HepG2 (cell line): ENCODE measurements around the gene DDX19B. TPM values are rescaled to one million over a fixed set of nuclear protein-coding genes. Genes with fewer than 3 reads are reported as not detected.

Experiments used
- AHDC1 ChIP-seq: sonication (generic); formaldehyde crosslinking; IDR thresholded peaks from 2 replicates; pipeline ENCODE4 v1.5.1; 2020; ENCODE audit warnings: mild to moderate bottlenecking, missing genetic modification reagents, borderline replicate concordance
- KDM6A ChIP-seq: IDR thresholded peaks from 2 replicates; pipeline ENCODE4 v1.6.1; 2016; ENCODE audit warnings: low read depth
- MEF2D ChIP-seq: sonication (generic); formaldehyde crosslinking; IDR thresholded peaks from 2 replicates; pipeline ENCODE4 v1.5.1; 2020; ENCODE audit warnings: mild to moderate bottlenecking, missing genetic modification reagents
- POGZ ChIP-seq: sonication (generic); formaldehyde crosslinking; IDR thresholded peaks from 2 replicates; pipeline ENCODE4 v1.4.0; 2020; ENCODE audit warnings: mild to moderate bottlenecking, missing genetic modification reagents
- PRDM15 ChIP-seq: sonication (generic); formaldehyde crosslinking; IDR thresholded peaks from 2 replicates; pipeline ENCODE4 v1.4.0; 2020; ENCODE audit warnings: missing genetic modification reagents
- SKIL ChIP-seq: sonication (generic); formaldehyde crosslinking; IDR thresholded peaks from 2 replicates; pipeline ENCODE4 v1.8.0; 2022; ENCODE audit warnings: missing genetic modification reagents, mild to moderate bottlenecking, moderate library complexity, borderline replicate concordance
- STAT5B ChIP-seq: sonication (generic); formaldehyde crosslinking; IDR thresholded peaks from 2 replicates; pipeline ENCODE4 v1.4.0; 2020; ENCODE audit warnings: missing genetic modification reagents
- TOPORS ChIP-seq: sonication (generic); formaldehyde crosslinking; IDR thresholded peaks from 2 replicates; pipeline ENCODE4 v1.8.0; 2023; ENCODE audit warnings: mild to moderate bottlenecking, missing genetic modification reagents
- ZMYM4 ChIP-seq: sonication (generic); formaldehyde crosslinking; IDR thresholded peaks from 2 replicates; pipeline ENCODE4 v1.8.1; 2023; ENCODE audit warnings: mild to moderate bottlenecking, missing genetic modification reagents
- ZNF569 ChIP-seq: sonication (generic); formaldehyde crosslinking; IDR thresholded peaks from 2 replicates; pipeline ENCODE4 v1.5.0; 2020; ENCODE audit warnings: mild to moderate bottlenecking, missing genetic modification reagents, moderate library complexity, borderline replicate concordance
- ZNF644 ChIP-seq: IDR thresholded peaks from 2 replicates; pipeline ENCODE4 v1.6.1; 2016; ENCODE audit warnings: low read depth
- polyA plus RNA-seq, 8 experiments: library from polyadenylated mRNA; depleted of rRNA in 3 of 8; stranded (reverse) in 7 of 8; unstranded in 1 of 8; fragments of >200 nt; fragmentation: Illumina TruSeq in 4 of 8; extraction: Trizol in 4 of 8; gene quantifications; 2 replicates each; pipeline versions ENCODE4 v1.2.1 to v1.2.3, GENCODE V29; 2011 to 2016; ENCODE audit warnings: low read depth in 4 of 8, missing spikeins in 1 of 8, mixed read lengths in 1 of 8; ENCODE audit not compliant: insufficient read depth in 1 of 8
- total RNA-seq, 5 experiments: library from RNA; depleted of rRNA; stranded (reverse); fragments of >200 nt; fragmentation: Illumina TruSeq; extraction: Trizol; gene quantifications; 2 replicates each; pipeline ENCODE4 v1.2.3, GENCODE V29; 2016; ENCODE audit warnings: low read depth in 1 of 5
- TF ChIP-seq, protein P1 (sequence below): sonication (generic); formaldehyde crosslinking; IDR thresholded peaks from 2 replicates; pipeline ENCODE4 v1.4.0; 2020; ENCODE audit warnings: mild to moderate bottlenecking, missing genetic modification reagents, borderline replicate concordance
- TF ChIP-seq, protein P2 (sequence below): sonication (generic); formaldehyde crosslinking; conservative IDR thresholded peaks from 2 replicates; pipeline ENCODE4 v1.5.0; 2020; ENCODE audit warnings: missing genetic modification reagents

DDX19B gene
- total and polyA plus RNA-seq, 2 of the 13 experiments (the other 11 are each of a cell fraction or from before 2014, with no cell fraction given) = 36.2 to 40.0 TPM

DNA sequence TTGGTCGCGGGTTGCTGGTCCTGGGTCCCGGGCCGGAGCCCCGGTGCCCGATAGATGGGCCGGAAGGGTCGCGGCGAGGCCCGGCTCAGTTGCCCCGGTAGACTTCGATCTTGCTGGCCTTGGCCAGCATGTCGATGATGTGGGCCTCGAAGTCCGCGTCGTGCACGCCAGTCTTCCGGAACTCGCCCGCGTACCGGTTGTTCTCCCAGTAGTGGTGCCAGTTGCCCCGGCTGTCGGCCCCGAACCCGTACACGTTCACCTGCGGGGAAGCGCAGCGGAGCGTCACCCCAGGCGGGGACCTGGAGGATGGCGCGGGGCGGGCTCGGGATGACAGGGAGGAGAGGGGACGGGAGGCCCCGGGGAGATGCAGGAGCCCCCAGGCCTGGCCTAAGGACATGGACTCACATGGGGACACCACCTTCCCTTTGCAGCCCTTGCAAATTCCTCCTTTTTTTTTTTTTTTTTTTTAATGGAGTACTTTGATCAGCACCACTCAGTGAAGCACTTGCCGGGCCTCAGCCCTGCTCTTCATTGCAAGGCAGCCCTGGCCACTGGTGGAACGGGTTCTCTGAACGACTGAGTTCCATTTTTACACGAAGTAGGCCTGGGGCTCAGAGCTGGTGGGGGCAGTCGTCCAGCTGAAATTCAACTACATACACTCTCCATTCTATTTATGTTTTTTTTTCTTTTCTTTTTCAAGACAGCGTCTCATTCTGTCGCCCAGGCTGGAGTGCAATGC is 82.8 kb downstream of the DDX19B start (continued):
- TF ChIP-seq PRDM15 (no peak; the same call in 1 of the 2 replicates), POGZ (CRISPR knock-in tag) (0 out of 2 replicates have a peak, but pooled peaks have one; percentile 33), ZNF644 (CRISPR knock-in tag) (no peak), KDM6A (CRISPR knock-in tag) (no peak), ZNF569 (CRISPR knock-in tag) (0 out of 2 replicates have a peak, but pooled peaks have one; percentile 21), STAT5B (CRISPR knock-in tag) (0 out of 2 replicates have a peak, but pooled peaks have one; percentile 4), MEF2D (CRISPR knock-in tag) (peak; percentile 1), ZMYM4 (peak; percentile 53), SKIL (0 out of 2 replicates have a peak, but pooled peaks have one; percentile 10), AHDC1 (CRISPR knock-in tag) (no peak), TOPORS (0 out of 2 replicates have a peak, but pooled peaks have one; percentile 13)
- TF ChIP-seq, protein P1, sequence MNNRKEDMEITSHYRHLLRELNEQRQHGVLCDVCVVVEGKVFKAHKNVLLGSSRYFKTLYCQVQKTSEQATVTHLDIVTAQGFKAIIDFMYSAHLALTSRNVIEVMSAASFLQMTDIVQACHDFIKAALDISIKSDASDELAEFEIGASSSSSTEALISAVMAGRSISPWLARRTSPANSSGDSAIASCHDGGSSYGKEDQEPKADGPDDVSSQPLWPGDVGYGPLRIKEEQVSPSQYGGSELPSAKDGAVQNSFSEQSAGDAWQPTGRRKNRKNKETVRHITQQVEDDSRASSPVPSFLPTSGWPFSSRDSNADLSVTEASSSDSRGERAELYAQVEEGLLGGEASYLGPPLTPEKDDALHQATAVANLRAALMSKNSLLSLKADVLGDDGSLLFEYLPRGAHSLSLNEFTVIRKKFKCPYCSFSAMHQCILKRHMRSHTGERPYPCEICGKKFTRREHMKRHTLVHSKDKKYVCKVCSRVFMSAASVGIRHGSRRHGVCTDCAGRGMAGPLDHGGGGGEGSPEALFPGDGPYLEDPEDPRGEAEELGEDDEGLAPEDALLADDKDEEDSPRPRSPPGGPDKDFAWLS = no peak
- TF ChIP-seq, protein P2, sequence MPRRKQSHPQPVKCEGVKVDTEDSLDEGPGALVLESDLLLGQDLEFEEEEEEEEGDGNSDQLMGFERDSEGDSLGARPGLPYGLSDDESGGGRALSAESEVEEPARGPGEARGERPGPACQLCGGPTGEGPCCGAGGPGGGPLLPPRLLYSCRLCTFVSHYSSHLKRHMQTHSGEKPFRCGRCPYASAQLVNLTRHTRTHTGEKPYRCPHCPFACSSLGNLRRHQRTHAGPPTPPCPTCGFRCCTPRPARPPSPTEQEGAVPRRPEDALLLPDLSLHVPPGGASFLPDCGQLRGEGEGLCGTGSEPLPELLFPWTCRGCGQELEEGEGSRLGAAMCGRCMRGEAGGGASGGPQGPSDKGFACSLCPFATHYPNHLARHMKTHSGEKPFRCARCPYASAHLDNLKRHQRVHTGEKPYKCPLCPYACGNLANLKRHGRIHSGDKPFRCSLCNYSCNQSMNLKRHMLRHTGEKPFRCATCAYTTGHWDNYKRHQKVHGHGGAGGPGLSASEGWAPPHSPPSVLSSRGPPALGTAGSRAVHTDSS (CRISPR knock-in tag) = no peak
